IMR-90 (cell line): ENCODE data around the gene SLC12A6.

ENCODE experiments used
- CEBPB ChIP-seq: IDR thresholded peaks from 2 replicates; pipeline ENCODE4 v1.6.1; 2012; ENCODE audit warnings: low read depth, low read length, improper control_type of control experiment
- CTCF ChIP-seq: conservative IDR thresholded peaks from 2 replicates; pipeline ENCODE4 v1.5.1; 2012; ENCODE audit warnings: mild to moderate bottlenecking, low read depth, low read length, improper control_type of control experiment
- MAZ ChIP-seq: IDR thresholded peaks from 2 replicates; pipeline ENCODE4 v1.6.1; 2012; ENCODE audit warnings: low read depth, mild to moderate bottlenecking, low read length, improper control_type of control experiment, moderate library complexity, borderline replicate concordance
- POLR2A ChIP-seq: IDR thresholded peaks from 2 replicates; pipeline ENCODE4 v1.6.1; 2012; ENCODE audit warnings: mild to moderate bottlenecking, low read depth, low read length
- RFX5 ChIP-seq: IDR thresholded peaks from 2 replicates; pipeline ENCODE4 v1.8.0; 2012; ENCODE audit warnings: low read depth, mild to moderate bottlenecking, low read length, moderate library complexity
- SMC3 ChIP-seq: fragments of 150-350 bp; IDR thresholded peaks from 2 replicates; pipeline ENCODE4 v1.6.1; 2016; ENCODE audit warnings: low read depth, mild to moderate bottlenecking, antibody characterized with exemption, low read length, moderate library complexity
- TF ChIP-seq, protein P1 (sequence below): fragments of 150-350 bp; IDR thresholded peaks from 2 replicates; pipeline ENCODE4 v1.6.1; 2017; ENCODE audit warnings: mild to moderate bottlenecking, antibody characterized with exemption, low read length, low read depth

- TF ChIP-seq POLR2A (no peak), MAZ (no peak), CTCF (no peak), CEBPB (no peak), SMC3 (no peak), RFX5 (no peak)
- TF ChIP-seq, protein P1, sequence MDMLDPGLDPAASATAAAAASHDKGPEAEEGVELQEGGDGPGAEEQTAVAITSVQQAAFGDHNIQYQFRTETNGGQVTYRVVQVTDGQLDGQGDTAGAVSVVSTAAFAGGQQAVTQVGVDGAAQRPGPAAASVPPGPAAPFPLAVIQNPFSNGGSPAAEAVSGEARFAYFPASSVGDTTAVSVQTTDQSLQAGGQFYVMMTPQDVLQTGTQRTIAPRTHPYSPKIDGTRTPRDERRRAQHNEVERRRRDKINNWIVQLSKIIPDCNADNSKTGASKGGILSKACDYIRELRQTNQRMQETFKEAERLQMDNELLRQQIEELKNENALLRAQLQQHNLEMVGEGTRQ: no peak
Observed at GRCh38 chr15:34365091-34365825, 27.7 kb upstream of the SLC12A6 start.
